Uterus (tissue), 2 donors: ENCODE measurements around the gene ATP11A.

ENCODE experiments used
- CTCF ChIP-seq, 4 experiments: fragments of 200-600 bp in 2 of 4; fragments of 450-650 bp in 2 of 4; sonication (generic) in 2 of 4; IDR thresholded peaks; one replicate each; pipeline ENCODE4 v1.5.1; 2016 to 2019; ENCODE audit warnings: antibody characterized with exemption in 4 of 4, mild to moderate bottlenecking in 2 of 4, moderate library complexity in 1 of 4
- POLR2A ChIP-seq, 2 donors: fragments of 450-650 bp; IDR thresholded peaks; one replicate each; pipeline ENCODE4 v1.6.1; 2016; ENCODE audit warnings: antibody characterized with exemption in 2 of 2, mild to moderate bottlenecking in 1 of 2, moderate library complexity in 1 of 2

- TF ChIP-seq CTCF (IDR thresholded peaks at IDR 0.05) (no peak), POLR2A (IDR thresholded peaks at IDR 0.05) (no peak)
Observed at GRCh38 chr13:112746044-112746443, 56.2 kb downstream of the ATP11A start.
